GM06990 (cell line): ENCODE measurements around the gene TRPM7.

Experiments
- DNase-seq: peaks from one replicate; pipeline ENCODE4 v3.0.0-alpha.2; 2011; ENCODE audit not compliant: insufficient read length; ENCODE audit errors: extremely low read depth
- H3K27me3 ChIP-seq: replicated peaks from 2 replicates; pipeline ENCODE4 v1.6.0; 2011; ENCODE audit warnings: low read length; ENCODE audit not compliant: control insufficient read depth, insufficient read depth
- H3K36me3 ChIP-seq: 2 replicates; pipeline ENCODE4 v1.5.1; 2011; ENCODE audit warnings: low read length; ENCODE audit not compliant: control insufficient read depth, insufficient read depth
- H3K4me3 ChIP-seq: replicated peaks from 2 replicates; pipeline ENCODE4 v1.5.1; 2011; ENCODE audit warnings: low read depth, mild to moderate bottlenecking, control low read depth, low read length
- TF ChIP-seq, protein P1 (sequence below): IDR thresholded peaks from 2 replicates; pipeline ENCODE4 v1.5.1; 2011; ENCODE audit warnings: low read length, control low read depth, mild to moderate bottlenecking, inconsistent platforms; ENCODE audit not compliant: insufficient read depth, poor library complexity, severe bottlenecking

The TRPM7 gene

GRCh38 chr15:50653156-50653743 is 33.3 kb downstream of the TRPM7 start:
- Histone ChIP-seq H3K27me3 (no peaks in the 10 kb centered on the region), H3K36me3 (peaks cover 12% of the 10 kb centered on the region), H3K4me3 (no peak overlapping the region)
- no peak for DNase-seq
- TF ChIP-seq, protein P1, sequence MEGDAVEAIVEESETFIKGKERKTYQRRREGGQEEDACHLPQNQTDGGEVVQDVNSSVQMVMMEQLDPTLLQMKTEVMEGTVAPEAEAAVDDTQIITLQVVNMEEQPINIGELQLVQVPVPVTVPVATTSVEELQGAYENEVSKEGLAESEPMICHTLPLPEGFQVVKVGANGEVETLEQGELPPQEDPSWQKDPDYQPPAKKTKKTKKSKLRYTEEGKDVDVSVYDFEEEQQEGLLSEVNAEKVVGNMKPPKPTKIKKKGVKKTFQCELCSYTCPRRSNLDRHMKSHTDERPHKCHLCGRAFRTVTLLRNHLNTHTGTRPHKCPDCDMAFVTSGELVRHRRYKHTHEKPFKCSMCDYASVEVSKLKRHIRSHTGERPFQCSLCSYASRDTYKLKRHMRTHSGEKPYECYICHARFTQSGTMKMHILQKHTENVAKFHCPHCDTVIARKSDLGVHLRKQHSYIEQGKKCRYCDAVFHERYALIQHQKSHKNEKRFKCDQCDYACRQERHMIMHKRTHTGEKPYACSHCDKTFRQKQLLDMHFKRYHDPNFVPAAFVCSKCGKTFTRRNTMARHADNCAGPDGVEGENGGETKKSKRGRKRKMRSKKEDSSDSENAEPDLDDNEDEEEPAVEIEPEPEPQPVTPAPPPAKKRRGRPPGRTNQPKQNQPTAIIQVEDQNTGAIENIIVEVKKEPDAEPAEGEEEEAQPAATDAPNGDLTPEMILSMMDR = no peak

GRCh38 chr15:50652671-50653070 is 33.9 kb downstream of the TRPM7 start:
- no peak for DNase-seq
- TF ChIP-seq, protein P1 = no peak
- peaks cover 10% of the 10 kb centered on the region for H3K36me3 ChIP-seq

DNA sequence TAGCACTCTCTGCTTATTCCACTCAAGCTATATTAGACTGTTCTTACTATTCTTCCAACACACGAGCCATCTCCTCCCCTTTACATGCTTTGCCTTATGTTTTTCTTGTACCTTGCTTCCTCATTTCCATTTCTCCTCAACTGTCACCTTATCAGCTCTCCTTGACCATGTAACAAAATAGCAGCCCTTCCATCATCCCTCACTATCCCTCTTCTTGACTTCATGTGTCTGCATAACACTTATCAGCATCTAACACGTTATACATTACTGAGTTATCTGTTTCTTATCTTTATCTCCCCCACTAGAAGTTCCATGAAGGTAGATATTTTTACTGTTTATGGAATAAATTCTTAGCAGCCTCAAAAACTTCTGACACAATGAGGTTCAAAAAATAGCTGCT is 45.3 kb downstream of the TRPM7 start:
- H3K27me3 ChIP-seq = no peaks in the 10 kb centered on the region
- H3K36me3 ChIP-seq = peaks cover 5% of the 10 kb centered on the region; the same call in 1 of the 2 replicates
- H3K4me3 ChIP-seq = no peak overlapping the region
- TF ChIP-seq, protein P1 = no peak
- no peak for DNase-seq

More at GRCh38 chr15:50652671-50653070, 33.9 kb downstream of the TRPM7 start:
- no peaks in the 10 kb centered on the region for H3K27me3 ChIP-seq
- no peak overlapping the region for H3K4me3 ChIP-seq

DNA sequence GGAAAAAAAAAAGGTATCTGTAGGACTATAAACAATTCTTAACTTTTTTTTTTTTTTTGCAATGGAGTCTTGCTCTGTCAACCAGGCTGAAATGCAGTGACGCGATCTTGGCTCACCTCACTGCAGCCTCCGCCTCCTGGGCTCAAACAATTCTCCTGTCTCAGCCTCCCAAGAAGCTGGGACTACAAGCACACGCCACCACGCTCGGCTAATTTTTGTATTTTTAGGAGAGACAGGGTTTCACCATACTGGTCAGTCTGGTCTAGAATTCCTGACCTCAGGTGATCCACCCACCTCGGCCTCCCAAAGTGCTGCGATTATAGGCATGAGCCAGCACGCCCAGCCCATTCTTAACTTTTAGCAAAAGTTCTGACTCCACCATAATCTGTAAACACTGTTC is 50.5 kb downstream of the TRPM7 start:
- TF ChIP-seq, protein P1 = no peak
- Histone ChIP-seq H3K27me3 (no peaks in the 10 kb centered on the region), H3K4me3 (no peak overlapping the region), H3K36me3 (peaks cover 6% of the 10 kb centered on the region)
- DNase-seq = no peak

DNA sequence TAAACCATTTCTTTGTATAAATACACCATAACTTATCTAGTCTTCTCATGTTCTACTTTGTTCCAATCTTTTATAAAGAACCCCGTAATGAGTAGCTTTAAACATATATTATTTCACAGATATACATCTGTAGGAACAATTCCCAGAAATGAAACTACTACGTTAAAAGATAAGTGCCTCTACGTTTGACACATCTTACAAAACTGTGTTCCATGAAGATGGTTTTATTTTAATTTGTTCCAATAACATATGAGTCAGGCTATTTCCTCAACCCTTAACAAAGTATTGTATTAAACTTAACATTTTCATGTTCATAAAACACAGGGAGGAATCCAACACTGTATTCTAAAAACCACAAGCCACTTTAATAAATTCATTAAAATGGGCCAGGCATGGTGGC is 52.9 kb downstream of the TRPM7 start:
- DNase-seq = no peak
- no peak overlapping the region for H3K4me3 ChIP-seq
- TF ChIP-seq, protein P1 = no peak

DNA sequence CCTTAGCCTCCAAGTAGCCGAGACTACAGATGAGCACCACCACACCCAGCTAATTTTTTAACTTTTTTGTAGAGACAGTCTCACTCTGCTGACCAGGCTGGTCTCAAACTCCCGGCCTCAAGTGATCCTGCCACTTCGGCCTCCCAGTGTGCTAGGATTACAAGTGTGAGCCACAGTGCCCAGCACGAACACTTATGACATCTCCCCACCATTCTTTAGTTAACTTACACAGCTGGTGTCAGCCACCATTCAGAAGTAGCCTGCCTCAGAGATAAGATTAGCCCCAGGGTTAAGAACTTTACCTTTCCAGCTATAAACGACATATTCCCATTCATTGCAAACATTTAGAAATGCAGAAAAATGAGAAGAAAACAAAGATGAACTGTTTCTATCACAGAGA is 58.2 kb downstream of the TRPM7 start:
- TF ChIP-seq, protein P1 = no peak
- peaks cover 7% of the 10 kb centered on the region for H3K36me3 ChIP-seq
- DNase-seq = no peak
- H3K27me3 ChIP-seq = no peaks in the 10 kb centered on the region
- H3K4me3 ChIP-seq = no peak overlapping the region

More for the DNA sequence above, 52.9 kb downstream of the TRPM7 start:
- Histone ChIP-seq H3K36me3 (peaks cover 6% of the 10 kb centered on the region), H3K27me3 (no peaks in the 10 kb centered on the region)
